Erythroblast (primary cell): ENCODE data around the gene CDK6.

ENCODE experiments used
- DNase-seq, 2 experiments: peaks; one replicate each; lab custom pipeline; 2025; lab: John Stamatoyannopoulos, UW
- GATA1 ChIP-seq: IDR thresholded peaks from 2 replicates; pipeline ENCODE4 v1.6.1; 2011; ENCODE audit warnings: low read depth, mild to moderate bottlenecking, control low read depth, low read length, moderate library complexity
- POLR2A ChIP-seq: IDR thresholded peaks from 2 replicates; pipeline ENCODE4 v1.6.1; 2011; ENCODE audit warnings: mild to moderate bottlenecking, low read length

The CDK6 gene

GRCh38 chr7:92856436-92856835, 20.1 kb upstream of the CDK6 start:
- DNase-seq: no peak
- TF ChIP-seq GATA1 (no peak), POLR2A (no peak)

GRCh38 chr7:92854501-92855238, 18.3 kb upstream of the CDK6 start:
- TF ChIP-seq GATA1: no peak
- TF ChIP-seq POLR2A: no peak

GRCh38 chr7:92851732-92852131, 15.4 kb upstream of the CDK6 start:
- no peak for DNase-seq
- TF ChIP-seq GATA1 (no peak), POLR2A (no peak)

More at GRCh38 chr7:92854501-92855238, 18.3 kb upstream of the CDK6 start:
- DNase-seq: no peak

- TF ChIP-seq GATA1 (no peak), POLR2A (no peak)
Observed at GRCh38 chr7:92850516-92850915, 14.1 kb upstream of the CDK6 start.

GRCh38 chr7:92849322-92849721, 12.9 kb upstream of the CDK6 start:
- no peak for TF ChIP-seq GATA1
- TF ChIP-seq POLR2A: no peak
- DNase-seq: no peak

More at GRCh38 chr7:92850516-92850915, 14.1 kb upstream of the CDK6 start:
- DNase-seq: no peak

- no peak for DNase-seq
- no peak for TF ChIP-seq GATA1
- no peak for TF ChIP-seq POLR2A
Observed at GRCh38 chr7:92848851-92849250, 12.5 kb upstream of the CDK6 start.

GRCh38 chr7:92848441-92848840, 12.1 kb upstream of the CDK6 start:
- no peak for TF ChIP-seq POLR2A
- no peak for TF ChIP-seq GATA1
- DNase-seq: no peak

- TF ChIP-seq POLR2A (no peak), GATA1 (no peak)
Observed at GRCh38 chr7:92847305-92847704, 10.9 kb upstream of the CDK6 start.

GRCh38 chr7:92845736-92846135, 9.4 kb upstream of the CDK6 start:
- no peak for DNase-seq
- TF ChIP-seq GATA1: no peak
- no peak for TF ChIP-seq POLR2A

More at GRCh38 chr7:92847305-92847704, 10.9 kb upstream of the CDK6 start:
- DNase-seq: no peak

GRCh38 chr7:92843781-92844180, 7.4 kb upstream of the CDK6 start:
- no peak for TF ChIP-seq POLR2A
- TF ChIP-seq GATA1: no peak
- DNase-seq: no peak

- peak; percentile 19 to 56 for DNase-seq
- no peak for TF ChIP-seq GATA1
Observed at GRCh38 chr7:92843034-92843760, 6.8 kb upstream of the CDK6 start.

GRCh38 chr7:92841192-92841591, 4.8 kb upstream of the CDK6 start:
- no peak for DNase-seq
- no peak for TF ChIP-seq GATA1
- no peak for TF ChIP-seq POLR2A

GRCh38 chr7:92840316-92840715, 3.9 kb upstream of the CDK6 start:
- no peak for DNase-seq
- TF ChIP-seq GATA1 (no peak), POLR2A (no peak)

- DNase-seq: no peak
- TF ChIP-seq POLR2A (no peak), GATA1 (no peak)
Observed at GRCh38 chr7:92839901-92840300, 3.5 kb upstream of the CDK6 start.
